MG63 (cell line): ENCODE measurements around the gene TIMM22. TPM values are rescaled to one million over a fixed set of nuclear protein-coding genes. Genes with fewer than 3 reads are reported as not detected.
A peak's percentile ranks its signal among the peaks of the same experiment; 100 is the strongest.
"Not testable (repeated sequence)": the region's sequence is repeated elsewhere in the genome, so short reads cannot be mapped to it uniquely, and the experiment has no call there.

Source experiments
- DNase-seq: peaks from one replicate; pipeline ENCODE4 v3.0.0-alpha.2; 2020
- H3K27me3 ChIP-seq: fragments of 250-450 bp; sonication (Bioruptor Pico); 2 replicates; pipeline ENCODE4 v1.5.1; 2020; ENCODE audit warnings: mild to moderate bottlenecking, moderate library complexity
- H3K36me3 ChIP-seq: fragments of 250-450 bp; sonication (Bioruptor Pico); 2 replicates; pipeline ENCODE4 v1.5.1; 2020; ENCODE audit warnings: mild to moderate bottlenecking, moderate library complexity
- H3K4me3 ChIP-seq: fragments of 250-450 bp; sonication (Bioruptor Pico); 2 replicates; pipeline ENCODE4 v1.5.1; 2020; ENCODE audit warnings: mild to moderate bottlenecking, moderate library complexity
- H3K9me3 ChIP-seq: fragments of 250-450 bp; sonication (Bioruptor Pico); 2 replicates; pipeline ENCODE4 v1.5.1; 2020; ENCODE audit warnings: mild to moderate bottlenecking, moderate library complexity
- total RNA-seq: library from RNA; depleted of rRNA; stranded (reverse); fragments of >200 nt; shearing (Covaris generic); gene quantifications from 2 replicates; pipeline ENCODE4 v1.2.3, GENCODE V29; 2014; ENCODE audit warnings: low replicate concordance

TIMM22 gene
- total RNA-seq, 1 experiment from 2014 or later = 16.0 TPM

DNA sequence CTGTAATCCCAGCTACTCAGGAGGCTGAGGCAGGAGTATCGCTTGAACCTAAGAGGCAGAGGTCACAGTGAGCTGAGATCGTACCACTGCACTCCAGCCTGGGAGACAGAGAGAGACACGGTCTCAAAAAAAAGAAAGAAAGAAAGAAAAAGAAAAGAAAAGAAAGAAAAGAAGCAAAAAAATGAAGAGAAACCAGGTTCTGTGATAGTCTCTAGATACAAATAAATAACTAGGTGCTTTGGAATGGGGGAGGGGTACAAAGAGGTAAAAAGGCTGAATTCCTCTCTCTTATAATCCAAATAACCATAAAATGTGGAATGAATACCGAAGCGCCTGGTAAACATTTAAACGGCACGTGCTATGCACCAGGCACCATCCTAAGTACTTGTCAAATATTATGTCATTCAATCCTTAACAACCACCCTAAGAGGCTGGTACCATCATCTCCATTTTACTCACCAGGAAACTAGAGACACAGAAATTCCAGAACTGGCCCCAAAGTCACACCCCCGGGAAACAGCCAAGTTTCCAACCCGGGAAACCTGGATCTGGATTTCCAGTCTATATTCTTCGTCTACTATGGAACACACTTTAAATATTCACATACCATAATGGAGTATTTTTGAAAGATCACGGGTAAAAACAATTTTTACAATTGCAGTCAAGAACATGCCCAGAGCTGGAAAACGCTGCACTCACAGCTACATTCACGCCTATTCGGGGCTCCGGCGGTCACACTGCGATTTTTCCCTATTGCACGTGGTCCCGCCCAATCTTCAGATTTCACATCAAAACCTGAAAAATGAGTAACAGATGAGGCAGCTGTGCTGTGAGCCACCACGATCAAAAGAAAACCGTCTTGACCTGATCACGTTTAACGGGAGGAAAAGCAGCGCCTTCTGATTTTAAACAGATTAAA, 27.9 kb upstream of the TIMM22 start:
- DNase-seq = no peak

DNA sequence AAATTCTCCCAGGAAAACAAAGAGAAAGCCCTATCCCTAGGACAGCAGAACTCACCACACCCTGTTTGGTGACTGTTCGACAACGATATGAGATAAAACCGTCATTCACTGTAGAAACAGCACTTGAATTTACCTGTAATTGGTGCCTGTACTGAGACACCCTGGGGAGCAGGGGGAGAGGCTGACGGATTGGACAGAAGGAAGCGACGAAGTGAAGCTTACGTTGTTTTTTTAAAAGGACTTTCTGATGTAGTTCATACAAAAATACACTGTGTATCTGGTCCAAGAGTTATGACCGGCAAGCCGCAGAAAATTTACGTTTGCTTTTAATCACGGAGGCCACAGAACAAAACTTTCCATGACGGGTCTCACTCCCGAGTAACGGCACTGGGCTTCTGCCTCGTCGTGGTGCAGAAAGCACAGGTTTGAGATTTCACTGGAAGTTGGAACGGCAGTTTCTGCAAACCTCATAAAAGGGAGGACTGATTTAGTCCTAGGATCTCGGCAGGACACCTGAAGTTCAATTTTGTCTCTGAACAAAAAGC, 27.0 kb upstream of the TIMM22 start:
- Histone ChIP-seq H3K4me3 (peak overlapping the region; percentile 25), H3K9me3 (no peaks in the 10 kb centered on the region), H3K27me3 (no peaks in the 10 kb centered on the region), H3K36me3 (peaks cover 26% of the 10 kb centered on the region)
- no peak for DNase-seq

More for the DNA sequence above, 27.9 kb upstream of the TIMM22 start:
- Histone ChIP-seq H3K4me3 (peak overlapping the region; percentile 25), H3K36me3 (peaks cover 29% of the 10 kb centered on the region), H3K9me3 (no peaks in the 10 kb centered on the region), H3K27me3 (no peaks in the 10 kb centered on the region)

DNA sequence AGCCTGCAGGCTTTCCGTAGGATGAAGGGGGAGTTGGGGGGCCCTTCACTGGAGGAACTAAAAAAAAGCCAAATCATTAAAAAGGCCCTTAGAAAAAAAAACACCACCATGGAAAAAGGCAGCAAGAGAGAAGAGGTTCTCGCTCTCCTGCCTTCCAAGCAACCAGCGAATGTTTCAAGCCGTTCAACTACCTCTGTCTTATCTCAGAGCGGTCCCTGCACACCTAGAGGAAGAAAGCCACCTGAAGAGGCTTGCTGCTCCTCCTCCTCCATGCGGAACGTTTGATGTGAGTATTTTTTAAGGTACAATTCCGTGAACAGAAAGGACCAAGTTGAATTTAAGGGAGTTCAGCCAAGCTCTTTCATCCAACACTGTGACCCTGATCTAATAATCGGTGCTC, 26.6 kb upstream of the TIMM22 start:
- DNase-seq = no peak
- Histone ChIP-seq H3K9me3 (no peaks in the 10 kb centered on the region), H3K4me3 (peak overlapping the region; percentile 25)

DNA sequence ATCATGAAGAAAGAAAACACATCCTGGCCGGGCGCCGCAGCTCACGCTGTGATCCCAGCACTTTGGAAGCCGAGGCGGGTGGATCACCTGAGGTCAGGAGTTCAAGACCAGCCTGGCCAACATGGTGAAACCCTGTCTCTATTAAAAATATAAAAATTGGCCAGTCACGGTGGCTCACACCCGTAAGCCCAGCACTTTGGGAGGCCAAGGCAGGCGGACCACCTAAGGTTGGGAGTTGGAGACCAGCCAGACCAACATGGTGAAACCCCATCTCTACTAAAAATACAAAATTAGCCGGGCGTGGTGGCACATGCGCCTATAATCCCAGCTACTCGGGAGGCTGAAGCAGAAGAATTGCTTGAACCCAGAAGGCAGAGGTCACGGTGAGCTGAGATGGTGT, 25.1 kb upstream of the TIMM22 start:
- not testable (repeated sequence) for H3K4me3 ChIP-seq, H3K27me3 ChIP-seq, H3K9me3 ChIP-seq, DNase-seq
- H3K36me3 ChIP-seq = peaks cover 31% of the 10 kb centered on the region

More for the DNA sequence above, 26.6 kb upstream of the TIMM22 start:
- Histone ChIP-seq H3K27me3 (no peaks in the 10 kb centered on the region), H3K36me3 (peaks cover 26% of the 10 kb centered on the region)

DNA sequence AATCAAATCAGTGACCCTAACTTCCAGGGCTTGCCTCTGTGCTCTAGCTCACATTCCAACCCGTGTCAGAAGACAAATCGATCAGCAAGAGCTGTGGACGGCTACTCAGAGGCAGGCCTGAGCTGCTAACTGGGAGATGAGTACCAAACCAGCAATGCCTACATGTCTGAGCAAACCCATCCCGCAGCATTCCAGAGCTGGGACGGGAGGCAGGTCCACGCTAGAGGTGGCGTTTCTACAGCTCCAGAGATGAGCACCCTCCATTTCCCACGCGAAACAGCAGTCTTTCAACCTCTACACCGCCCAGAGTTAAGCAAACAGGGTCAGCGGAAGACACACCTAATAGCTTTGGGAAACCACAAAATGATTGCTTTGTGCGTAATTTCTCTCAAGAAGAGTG, 23.9 kb upstream of the TIMM22 start:
- no peaks in the 10 kb centered on the region for H3K9me3 ChIP-seq
- H3K27me3 ChIP-seq = no peaks in the 10 kb centered on the region
- H3K36me3 ChIP-seq = peaks cover 38% of the 10 kb centered on the region
- no peak overlapping the region for H3K4me3 ChIP-seq
- DNase-seq = no peak

DNA sequence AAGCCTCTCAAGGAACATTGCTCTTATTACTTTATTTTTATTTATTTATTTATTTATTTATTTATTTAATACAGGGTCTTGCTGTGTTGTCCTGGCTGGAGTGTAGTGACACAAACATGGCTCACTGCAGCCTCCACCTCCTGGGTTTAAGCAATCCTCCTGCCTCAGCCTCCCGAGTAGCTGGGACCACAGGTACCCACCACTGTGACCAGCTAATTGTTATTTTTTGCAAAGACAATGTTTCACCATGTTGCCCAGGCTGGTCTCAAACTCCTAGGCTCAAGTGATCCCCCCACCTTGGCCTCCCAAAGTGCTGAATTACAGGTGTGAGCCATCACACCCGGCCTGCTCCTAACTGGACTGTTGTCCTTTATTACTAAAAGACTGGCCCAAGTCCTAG, 22.2 kb upstream of the TIMM22 start:
- H3K36me3 ChIP-seq = peaks cover 29% of the 10 kb centered on the region
- not testable (repeated sequence) for DNase-seq, H3K4me3 ChIP-seq, H3K9me3 ChIP-seq, H3K27me3 ChIP-seq

DNA sequence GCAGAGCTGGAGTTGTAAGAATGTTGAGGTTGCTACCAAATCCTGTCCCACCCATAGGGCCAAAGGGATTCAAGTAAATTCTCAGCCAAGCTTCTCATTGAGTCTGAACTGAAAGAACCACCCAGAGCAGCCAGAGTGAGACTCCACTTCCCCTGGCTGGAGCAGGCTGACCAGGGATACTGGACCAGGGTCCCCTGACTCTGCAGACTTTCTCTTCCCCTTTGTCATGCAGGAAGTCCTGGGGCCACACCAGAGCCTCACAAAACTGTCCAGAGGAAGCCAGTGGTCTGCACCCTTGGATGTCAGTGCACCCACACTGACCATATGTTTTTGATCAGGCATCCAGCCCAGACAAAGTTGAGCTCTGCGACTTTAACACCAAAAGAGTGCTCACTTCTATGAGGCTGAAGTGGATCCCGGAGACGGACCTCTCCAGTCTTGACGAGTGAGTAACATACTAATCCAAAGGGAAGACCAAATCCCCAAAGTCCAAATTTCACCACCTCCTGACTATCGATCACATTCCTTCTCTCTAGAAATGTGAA, 21.5 kb upstream of the TIMM22 start:
- no peaks in the 10 kb centered on the region for H3K9me3 ChIP-seq
- H3K36me3 ChIP-seq = peaks cover 26% of the 10 kb centered on the region
- no peaks in the 10 kb centered on the region for H3K27me3 ChIP-seq
- H3K4me3 ChIP-seq = peak overlapping the region; percentile 27
- no peak for DNase-seq

DNA sequence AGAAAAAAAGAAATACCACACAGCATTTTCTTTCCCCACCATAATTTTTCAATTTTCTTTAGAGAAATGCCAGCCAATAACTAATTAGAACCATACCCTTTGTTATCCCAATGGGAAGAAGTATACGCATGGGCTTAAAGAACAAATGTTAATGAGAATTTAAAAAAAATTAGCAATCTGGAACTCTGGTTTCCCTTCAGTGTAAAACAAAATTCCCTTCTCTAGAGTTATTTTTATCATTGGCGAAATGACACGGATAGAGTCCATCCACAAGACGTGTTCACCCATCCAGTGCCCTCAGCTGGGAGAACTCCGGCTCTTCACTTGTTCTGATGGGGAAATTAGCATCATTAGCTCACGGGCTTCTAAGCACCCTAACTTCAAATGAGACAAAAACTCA, 20.6 kb upstream of the TIMM22 start:
- Histone ChIP-seq H3K4me3 (peak overlapping the region; percentile 70), H3K36me3 (peaks cover 26% of the 10 kb centered on the region), H3K27me3 (no peaks in the 10 kb centered on the region), H3K9me3 (no peaks in the 10 kb centered on the region)
- no peak for DNase-seq

DNA sequence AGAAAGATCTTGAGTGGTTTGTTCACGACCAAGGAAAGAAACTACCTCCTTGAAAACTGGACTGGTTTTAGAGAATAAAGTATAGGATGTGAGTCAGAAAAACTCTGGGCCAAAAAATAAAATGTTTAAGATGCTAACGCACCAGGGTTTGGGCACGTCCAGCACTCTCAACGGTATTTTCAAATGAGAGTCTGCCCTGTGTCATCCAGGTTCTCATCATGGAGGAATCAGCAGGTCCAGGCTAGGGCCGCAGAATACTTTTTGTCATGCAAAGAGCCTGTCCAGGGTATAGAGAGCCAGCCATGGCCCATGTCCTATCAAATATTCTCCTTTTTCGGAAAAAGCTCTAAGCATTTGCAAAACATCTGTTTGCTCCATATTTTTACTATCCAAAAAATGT, 19.8 kb upstream of the TIMM22 start:
- Histone ChIP-seq H3K4me3 (peak overlapping the region; percentile 70), H3K36me3 (peaks cover 23% of the 10 kb centered on the region), H3K27me3 (no peaks in the 10 kb centered on the region), H3K9me3 (no peaks in the 10 kb centered on the region)
- peak; percentile 53 for DNase-seq

DNA sequence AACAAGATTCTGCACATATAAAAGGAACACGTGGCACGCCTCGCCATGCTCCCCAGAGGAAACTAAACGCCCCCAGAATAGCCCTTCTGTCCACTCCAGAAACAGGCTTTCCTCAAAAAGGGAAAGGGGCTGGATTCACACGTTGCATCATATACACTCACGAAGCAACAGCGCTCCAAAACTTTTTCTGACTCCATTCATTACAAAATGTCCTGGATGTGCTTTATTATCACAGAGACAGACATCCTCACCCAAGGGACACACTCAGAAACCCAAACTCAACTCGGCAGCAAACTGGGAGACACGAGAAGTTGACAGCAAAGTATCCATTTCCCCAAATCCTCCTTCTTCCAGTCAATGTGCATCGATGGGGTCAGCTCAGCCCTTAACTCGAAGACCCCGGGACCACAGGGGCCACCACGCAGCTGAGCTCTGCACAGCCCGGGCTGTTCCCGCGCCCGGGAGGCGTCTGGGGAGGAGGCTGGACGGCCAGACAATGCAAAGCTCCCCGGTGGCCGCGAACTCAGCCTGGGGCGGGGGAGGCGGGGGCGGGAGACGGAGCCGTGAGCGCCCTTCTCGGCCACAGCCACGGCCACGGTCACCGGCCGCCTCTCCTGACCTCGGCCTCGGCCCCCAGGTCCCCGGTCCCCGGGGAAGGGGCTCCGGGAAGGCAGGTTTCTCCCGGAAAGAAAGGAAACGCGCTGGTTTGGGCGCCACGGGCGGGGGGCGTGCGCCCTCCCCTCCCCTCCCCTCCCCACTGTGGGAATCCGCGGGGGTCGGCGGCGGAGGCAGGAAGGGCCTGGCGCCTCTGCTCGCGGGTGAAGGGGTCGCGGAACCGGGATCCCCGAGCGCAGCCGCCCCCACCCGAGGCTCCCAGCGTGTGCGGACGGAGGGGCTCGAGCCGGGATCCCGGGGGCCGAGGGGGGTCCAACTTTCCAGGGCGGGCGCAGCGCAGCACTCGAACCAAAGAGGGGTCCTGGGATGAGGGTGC, 18.5 kb upstream of the TIMM22 start:
- DNase-seq = peak; percentile 49
- Histone ChIP-seq H3K4me3 (peak overlapping the region; percentile 70), H3K9me3 (no peaks in the 10 kb centered on the region), H3K36me3 (peaks cover 21% of the 10 kb centered on the region), H3K27me3 (no peaks in the 10 kb centered on the region)

DNA sequence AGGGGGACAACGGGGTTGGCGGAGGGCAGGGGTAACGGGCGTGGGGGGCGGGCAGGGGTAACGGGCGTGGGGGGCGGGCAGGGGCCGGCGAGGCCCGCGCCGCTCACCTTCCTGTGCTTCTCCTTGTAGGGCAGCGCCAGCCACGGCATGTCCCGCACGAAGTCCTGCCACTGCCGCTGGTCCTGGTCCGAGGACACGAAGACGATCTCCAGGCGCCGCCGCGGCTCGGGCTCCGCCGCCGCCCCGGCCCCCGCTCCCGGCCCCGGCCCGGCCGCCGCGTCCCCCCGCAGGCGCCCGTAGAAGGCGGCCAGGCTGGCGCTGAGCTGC, 17.8 kb upstream of the TIMM22 start:
- no peaks in the 10 kb centered on the region for H3K9me3 ChIP-seq
- DNase-seq = no peak
- peak overlapping the region; percentile 56 for H3K4me3 ChIP-seq
- peaks cover 21% of the 10 kb centered on the region for H3K36me3 ChIP-seq
- H3K27me3 ChIP-seq = no peaks in the 10 kb centered on the region

DNA sequence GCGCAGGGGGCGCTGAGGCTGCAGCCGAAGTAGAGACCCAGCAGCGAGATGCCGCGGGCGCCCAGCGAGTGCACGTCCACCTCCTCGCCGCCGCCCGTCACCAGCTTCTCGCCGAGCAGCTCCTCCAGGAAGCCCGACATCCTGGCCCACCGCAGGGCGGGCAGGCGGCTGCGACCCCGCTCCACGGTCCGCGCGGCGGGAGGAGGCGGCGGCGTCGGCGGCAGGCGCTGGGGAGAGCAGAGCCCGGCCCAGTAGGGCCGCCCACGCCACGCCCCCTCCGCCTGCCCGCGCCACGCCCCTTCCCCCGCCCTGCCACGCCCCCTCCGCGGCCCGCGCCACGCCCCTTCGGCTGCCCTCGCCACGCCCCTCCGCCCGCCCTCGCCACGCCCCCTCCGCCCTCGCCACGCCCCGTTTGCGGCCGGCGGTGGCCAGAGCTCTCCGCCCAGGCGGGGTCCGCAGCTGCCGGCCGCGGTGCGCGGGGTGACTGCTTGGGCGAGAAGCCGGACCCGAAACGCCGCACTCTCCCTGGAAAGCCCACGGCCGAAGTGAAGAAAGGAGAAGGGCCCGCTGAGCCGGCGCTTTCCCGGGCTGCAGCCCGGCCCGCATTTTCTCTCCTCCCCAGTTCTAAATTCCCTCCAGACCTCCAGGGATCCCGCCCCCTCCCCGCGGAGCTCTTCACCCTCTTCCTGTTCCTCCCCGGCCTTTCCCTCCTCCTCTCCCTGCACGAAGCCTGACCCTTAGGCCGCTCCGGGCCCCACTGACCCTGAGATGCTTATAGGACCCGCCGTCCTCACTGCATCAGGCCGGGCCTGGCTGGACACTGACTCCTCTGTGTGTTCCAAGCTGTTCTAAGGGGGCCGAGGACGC, 17.2 kb upstream of the TIMM22 start, which contains the start of gene NXN:
TSS of gene NXN (minus strand) at position 238 of the 867 bp plus-strand sequence.
- no peaks in the 10 kb centered on the region for H3K27me3 ChIP-seq
- peak; percentile 76 for DNase-seq
- peaks cover 21% of the 10 kb centered on the region for H3K36me3 ChIP-seq
- no peaks in the 10 kb centered on the region for H3K9me3 ChIP-seq
- H3K4me3 ChIP-seq = peak within 1 kb of the TSS; percentile 70

DNA sequence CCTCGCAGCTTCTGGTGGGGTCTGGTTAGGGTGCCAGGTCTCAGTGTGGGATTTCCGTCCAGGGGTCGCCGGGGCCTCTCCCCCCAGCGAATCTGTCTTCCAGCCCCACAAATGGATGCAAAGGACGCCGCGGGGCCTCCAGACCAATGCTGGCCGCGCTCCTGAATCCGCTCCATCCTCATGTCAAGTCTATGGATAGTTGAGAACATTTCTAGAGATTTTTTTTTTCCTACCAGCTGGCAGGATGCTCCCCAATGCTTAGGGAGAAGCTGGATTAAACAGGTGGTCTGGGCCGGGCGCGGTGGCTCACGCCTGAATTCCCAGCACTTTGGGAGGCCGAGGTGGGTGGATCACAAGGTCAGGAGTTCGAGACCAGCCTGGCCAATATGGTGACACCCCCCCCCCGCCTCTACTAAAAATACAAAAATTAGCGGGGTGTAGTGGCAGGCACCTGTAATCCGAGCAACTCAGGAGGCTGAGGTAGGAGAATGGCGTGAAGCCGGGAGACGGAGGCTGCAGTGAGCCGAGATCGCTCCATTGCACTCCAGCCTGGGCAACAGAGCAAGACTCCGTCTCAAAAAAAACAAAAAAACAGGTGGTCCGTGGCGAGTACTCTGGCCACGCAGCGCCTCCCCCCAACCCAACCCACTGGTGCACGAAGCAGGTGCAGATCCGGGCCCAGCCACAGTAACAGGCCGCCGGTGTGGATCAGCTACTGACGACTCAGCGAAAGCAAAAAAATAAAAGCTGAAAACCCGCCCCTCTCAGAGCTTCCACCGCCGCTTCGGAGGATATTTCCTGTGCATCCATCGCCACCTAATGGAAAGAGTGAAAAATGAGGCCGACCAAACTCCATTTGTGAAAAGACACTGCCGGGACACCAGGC, 16.3 kb upstream of the TIMM22 start:
- Histone ChIP-seq H3K27me3 (no peaks in the 10 kb centered on the region), H3K36me3 (peaks cover 21% of the 10 kb centered on the region), H3K9me3 (no peaks in the 10 kb centered on the region), H3K4me3 (peak overlapping the region; percentile 45)
- peak; percentile 61 for DNase-seq

DNA sequence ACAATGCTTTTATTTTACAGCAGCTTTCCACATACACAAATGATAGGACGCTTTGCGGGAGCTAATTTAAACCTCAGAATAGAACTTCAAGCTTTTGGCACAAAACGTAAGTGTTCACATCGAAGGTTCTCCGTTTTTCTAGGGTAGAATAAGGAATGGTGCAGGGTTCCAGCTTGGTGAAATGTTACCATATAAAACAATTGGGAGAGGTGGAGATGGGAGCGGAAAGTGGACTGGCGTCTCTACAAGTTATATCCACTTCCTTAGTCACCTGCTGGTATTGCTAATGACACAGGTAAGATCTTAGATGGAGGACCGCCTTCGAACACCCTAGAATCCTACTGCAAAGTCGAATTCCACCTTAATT, 15.7 kb upstream of the TIMM22 start:
- H3K27me3 ChIP-seq = no peaks in the 10 kb centered on the region
- no peak for DNase-seq
- H3K9me3 ChIP-seq = no peaks in the 10 kb centered on the region
- no peak overlapping the region for H3K4me3 ChIP-seq
- peaks cover 16% of the 10 kb centered on the region for H3K36me3 ChIP-seq

DNA sequence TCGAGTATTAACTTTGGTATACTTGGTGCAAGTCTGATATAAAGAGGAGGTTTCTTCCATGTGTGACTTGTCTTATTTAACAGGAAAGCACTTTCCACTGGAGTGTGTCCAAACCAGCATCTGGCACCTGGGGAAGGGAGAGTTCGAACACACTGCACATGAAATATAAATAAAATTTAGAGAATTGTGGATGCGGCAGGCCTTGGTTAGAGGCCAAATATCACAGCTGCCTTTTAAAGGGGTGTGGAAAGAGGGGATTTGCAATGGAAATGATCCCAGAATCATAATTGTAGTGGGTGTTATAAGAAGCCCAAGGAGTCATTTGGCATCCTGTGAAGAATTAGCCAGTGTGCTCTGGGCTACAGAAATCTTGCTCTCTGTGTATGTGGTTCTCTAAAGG, 13.0 kb upstream of the TIMM22 start:
- no peak for DNase-seq
- no peak overlapping the region for H3K4me3 ChIP-seq
- no peaks in the 10 kb centered on the region for H3K9me3 ChIP-seq
- H3K36me3 ChIP-seq = no peaks in the 10 kb centered on the region
- H3K27me3 ChIP-seq = no peaks in the 10 kb centered on the region
